ENCODE measurements around the gene OR11H12.
"Not testable (repeated sequence)": the region's sequence is repeated elsewhere in the genome, so short reads cannot be mapped to it uniquely, and the experiment has no call there.

OR11H12 gene

GRCh38 chr14:18600817-18601216 lies at the start of gene OR11H12:
Gene OR11H12 (plus strand): TSS chr14:18601117. CDS start chr14:18601117, 0 bp downstream.
- not testable (repeated sequence) for DNase-seq (ENCODE audit: low spot score)

- not testable (repeated sequence) for DNase-seq (ENCODE audit: low spot score)
Measured at GRCh38 chr14:18582908-18583307, 18.0 kb upstream of the OR11H12 start.

- not testable (repeated sequence) for DNase-seq (ENCODE audit: low spot score)
Measured at GRCh38 chr14:18626610-18627213, 25.8 kb downstream of the OR11H12 start.

- DNase-seq (ENCODE audit: low spot score), result not testable (repeated sequence)
Measured at GRCh38 chr14:18636066-18636465, 35.1 kb downstream of the OR11H12 start.

- DNase-seq (ENCODE audit: low spot score), result not testable (repeated sequence)
Measured at GRCh38 chr14:18638032-18638431, 37.1 kb downstream of the OR11H12 start.

GRCh38 chr14:18638785-18639184 lies 37.9 kb downstream of the OR11H12 start:
- DNase-seq (ENCODE audit: low spot score), result not testable (repeated sequence)

GRCh38 chr14:18646075-18646730 lies 45.3 kb downstream of the OR11H12 start:
- not testable (repeated sequence) for DNase-seq (ENCODE audit: low spot score)
